GM21576 (cell line): ENCODE data around the gene AGAP3.

Experiments
- ATAC-seq: cut with Tn5 transposase; IDR thresholded peaks from one replicate; pipeline ENCODE4 v1.9.1; 2021; ENCODE audit warnings: mild to moderate bottlenecking, moderate library complexity; ENCODE audit not compliant: unreplicated experiment

The AGAP3 gene

GRCh38 chr7:151057989-151058780, 28.1 kb upstream of the AGAP3 start:
- peak; percentile 89 for ATAC-seq

DNA sequence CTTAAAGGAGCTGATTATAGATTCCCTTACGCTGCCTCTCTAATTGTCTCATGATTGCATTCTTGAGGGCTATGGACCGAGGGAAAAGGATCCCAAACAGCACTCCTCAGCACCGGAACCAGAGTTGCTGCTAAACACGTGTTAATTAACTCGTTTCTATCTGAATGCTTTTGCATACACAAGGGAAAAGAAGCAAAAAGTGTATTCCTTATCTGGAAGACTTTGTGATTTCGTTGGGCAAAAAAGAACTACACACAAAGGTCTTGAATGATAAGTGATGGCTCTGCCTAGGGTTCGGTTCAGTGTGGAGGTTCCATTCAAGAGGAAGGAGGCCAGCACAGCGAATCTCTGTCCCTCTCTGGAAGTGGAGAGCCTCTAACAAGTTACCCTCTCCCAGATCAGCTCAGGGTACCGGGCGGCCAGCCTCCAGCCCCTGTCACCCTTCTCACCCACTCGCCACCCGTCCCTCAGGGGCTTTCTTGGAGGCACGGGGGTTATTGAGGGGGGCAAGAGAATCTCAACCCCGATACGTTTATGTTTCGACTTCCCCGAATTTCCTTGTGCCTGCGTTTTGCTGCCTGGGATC, 27.4 kb upstream of the AGAP3 start:
- ATAC-seq: no peak

DNA sequence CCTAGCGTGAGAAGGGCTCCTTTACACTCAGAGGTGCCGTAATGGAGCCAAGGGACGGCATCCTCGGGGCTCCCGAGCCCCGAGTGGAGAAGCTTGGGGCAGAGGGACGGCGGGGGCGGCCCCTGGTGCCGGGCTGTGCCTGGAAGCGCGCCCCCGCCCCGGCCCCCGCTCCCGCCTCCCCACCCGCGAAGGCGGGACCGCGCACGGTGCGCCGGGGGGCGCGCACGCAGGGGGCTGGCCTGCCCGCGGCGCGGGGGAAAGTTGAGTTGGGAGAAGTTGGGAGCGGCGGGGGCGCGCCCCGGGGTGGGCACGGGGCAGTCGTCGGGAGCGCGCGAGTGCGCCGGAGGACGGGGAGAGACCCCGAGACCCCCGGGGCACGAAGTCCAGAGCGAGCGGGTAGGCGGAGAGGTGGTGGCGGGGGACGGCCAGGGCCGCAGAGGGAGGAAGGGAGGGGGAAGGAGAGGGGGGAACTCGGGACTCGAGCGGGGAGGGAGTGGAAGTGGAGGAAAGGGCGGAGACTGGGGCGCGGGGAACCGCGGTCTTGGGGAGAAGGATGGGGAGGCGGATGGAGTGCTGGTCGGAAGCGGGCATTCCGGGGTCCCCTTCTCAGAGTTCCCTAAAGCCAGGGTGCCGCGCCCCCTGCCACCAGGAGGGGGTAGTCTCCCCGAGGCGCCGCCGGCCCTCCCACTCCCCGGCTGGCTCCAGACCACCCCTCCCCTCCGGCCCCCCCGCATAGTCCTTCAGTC, 26.7 kb upstream of the AGAP3 start, which contains the start of gene SLC4A2:
Gene SLC4A2 (plus strand): TSS at position 223 of the 746 bp plus-strand sequence. CDS start 2,399 bp downstream, outside the sequence.
- ATAC-seq: peak; percentile 28

DNA sequence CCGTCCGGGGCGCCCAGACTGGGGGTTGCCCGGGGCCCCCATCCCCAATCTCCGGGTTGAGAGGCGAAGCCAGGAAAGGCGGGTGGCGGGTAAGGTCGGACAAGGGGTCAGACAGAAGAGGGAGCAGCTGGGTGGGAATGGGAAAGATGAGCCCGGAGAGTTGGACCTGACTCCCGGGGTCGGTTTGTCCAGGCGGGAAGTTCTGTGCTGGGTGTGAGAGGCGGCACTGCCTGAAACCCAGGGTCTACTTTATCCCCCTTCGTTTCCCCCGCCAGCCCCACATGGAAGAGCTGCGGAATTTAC, 26.2 kb upstream of the AGAP3 start:
- no peak for ATAC-seq

- no peak for ATAC-seq
Observed at GRCh38 chr7:151060416-151061212, 25.7 kb upstream of the AGAP3 start.

- ATAC-seq: no peak
Observed at GRCh38 chr7:151061213-151062110, 24.8 kb upstream of the AGAP3 start.

- ATAC-seq: no peak
Observed at GRCh38 chr7:151062111-151062398, 24.2 kb upstream of the AGAP3 start.

DNA sequence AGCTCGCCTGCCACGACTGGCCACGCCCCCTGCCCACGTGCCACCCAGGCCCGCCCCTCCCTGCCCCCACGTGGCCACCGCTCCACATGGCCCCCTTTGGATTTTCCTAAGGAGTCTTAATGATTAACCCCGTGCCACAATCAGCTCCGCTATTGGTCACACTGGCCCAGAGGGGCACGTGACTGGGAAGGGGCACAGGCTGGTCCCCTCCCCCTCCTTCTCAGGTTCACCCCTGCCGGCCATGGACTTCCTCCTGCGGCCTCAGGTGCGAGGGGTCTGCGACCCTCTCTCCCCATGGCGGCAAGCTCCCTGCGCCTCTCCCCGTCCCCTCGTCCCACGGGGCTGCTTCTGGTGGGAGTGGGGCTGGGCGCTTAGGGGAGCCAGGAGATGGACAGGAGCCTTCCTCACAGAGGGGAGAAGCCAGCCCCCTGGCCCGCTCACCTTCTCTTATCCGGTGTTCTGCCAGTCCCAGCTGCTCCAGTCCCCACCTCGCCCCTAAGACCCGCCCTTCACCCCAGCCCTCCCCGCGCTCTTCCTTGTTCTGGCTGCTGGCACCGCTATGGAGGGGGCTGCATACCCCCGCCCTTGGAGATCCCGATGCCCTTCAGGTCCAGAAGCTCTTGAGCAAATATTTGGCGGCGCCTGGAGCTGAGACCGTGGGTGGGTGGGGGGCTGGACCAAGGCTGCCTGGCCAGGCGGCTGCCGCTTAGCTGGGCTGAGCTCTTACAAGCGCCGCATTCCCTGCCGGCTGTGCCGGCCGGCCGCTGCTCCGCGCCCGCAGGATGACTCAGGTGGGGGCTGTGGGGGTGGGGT, 23.7 kb upstream of the AGAP3 start:
- ATAC-seq: no peak

DNA sequence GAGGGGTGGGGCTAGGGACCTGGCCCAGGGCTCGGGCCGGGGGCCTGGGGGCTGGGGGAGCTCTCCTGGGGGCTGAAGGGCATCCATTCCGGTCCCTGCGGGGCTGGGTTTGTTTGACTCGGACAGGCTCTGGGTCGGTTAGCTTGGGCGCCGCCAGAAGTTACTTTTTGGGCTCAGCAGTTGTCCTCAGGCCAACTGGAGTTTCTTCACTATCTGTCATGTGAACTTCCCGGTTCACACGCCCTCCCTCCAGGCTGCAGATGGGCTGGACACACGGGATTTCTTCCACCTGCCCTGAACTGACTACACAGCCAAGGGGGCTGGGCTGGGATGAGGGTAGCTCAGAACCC, 23.1 kb upstream of the AGAP3 start:
- no peak for ATAC-seq

GRCh38 chr7:151064454-151064853, 21.8 kb upstream of the AGAP3 start:
- ATAC-seq: no peak

DNA sequence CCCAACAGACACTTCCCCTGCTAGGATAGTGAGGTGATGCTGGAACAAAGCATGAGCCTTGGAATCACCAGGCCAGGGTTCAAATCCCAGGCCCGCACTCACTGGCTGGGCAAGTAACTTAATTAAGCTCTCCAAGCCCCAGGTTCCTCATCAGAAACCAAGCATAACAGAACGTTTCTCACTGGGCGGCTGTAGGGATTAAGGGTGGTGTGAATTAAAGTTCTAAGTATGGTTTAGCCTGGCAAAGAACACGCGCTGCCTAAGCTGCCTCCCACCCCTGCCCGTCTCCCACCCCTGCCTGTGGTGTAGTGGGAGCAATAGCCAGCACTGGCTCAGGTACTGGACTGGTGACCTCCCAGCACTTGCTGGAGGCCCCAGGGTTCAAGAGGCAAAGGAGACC, 21.3 kb upstream of the AGAP3 start:
- no peak for ATAC-seq

GRCh38 chr7:151065516-151065915, 20.8 kb upstream of the AGAP3 start:
- ATAC-seq: no peak

GRCh38 chr7:151066273-151066974, 19.9 kb upstream of the AGAP3 start:
- no peak for ATAC-seq

- ATAC-seq: no peak
Observed at GRCh38 chr7:151068069-151068773, 18.1 kb upstream of the AGAP3 start.

DNA sequence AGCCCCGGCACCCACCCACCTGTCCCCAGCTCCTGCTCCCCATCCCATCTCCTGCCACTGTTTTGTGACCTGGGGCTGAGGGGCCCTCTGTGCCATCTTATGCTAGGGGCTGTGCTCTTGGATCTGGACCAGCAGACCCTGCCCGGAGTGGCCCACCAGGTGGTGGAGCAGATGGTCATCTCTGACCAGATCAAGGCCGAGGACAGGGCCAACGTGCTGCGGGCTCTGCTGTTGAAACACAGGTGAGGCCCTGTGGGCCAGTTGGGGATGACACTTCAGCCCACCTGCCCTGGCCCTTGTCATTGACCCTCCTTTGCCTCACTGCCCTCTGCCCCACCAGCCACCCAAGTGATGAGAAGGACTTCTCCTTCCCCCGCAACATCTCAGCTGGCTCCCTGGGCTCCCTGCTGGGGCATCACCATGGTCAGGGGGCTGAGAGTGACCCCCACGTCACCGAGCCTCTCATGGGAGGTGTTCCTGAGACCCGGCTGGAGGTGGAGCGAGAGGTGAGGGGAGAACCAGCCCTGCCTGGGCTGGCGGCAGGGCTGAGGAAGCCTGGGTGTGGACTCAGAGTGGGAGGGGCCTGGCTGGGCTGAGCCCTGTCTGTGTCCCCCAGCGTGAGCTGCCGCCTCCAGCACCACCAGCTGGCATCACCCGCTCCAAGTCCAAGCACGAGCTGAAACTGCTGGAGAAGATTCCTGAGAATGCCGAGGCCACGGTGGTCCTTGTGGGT, 16.3 kb upstream of the AGAP3 start:
- ATAC-seq: no peak

DNA sequence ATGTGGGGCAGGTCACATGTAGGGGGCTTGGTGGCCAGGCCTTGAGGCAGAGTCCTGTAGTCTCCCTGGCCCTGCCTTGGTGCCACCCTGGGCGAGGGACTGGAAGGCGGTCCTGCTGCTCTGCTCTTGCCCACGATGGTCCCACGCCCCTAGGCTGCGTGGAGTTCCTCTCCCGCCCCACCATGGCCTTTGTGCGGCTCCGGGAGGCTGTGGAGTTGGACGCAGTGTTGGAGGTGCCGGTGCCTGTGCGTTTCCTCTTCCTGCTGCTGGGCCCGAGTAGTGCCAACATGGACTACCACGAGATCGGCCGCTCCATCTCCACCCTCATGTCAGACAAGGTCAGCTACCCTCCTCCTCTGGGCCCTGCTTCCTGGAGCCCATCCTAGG, 15.7 kb upstream of the AGAP3 start:
- no peak for ATAC-seq

GRCh38 chr7:151071032-151071866, 15.0 kb upstream of the AGAP3 start:
- ATAC-seq: no peak
